Adipocyte (in vitro differentiated cells): Measurements from ENCODE around the gene GDPD4.
"Not testable (repeated sequence)": the region's sequence is repeated elsewhere in the genome, so short reads cannot be mapped to it uniquely, and the experiment has no call there.

Experiments used
- DNase-seq: peaks from one replicate; pipeline ENCODE4 v3.0.0-alpha.2; 2015; ENCODE audit warnings: low read depth
- H3K27me3 ChIP-seq: replicated peaks from 2 replicates; pipeline ENCODE4 v1.7.0; 2013; ENCODE audit warnings: mild to moderate bottlenecking, low read length, moderate library complexity; ENCODE audit not compliant: control insufficient read depth, insufficient read depth
- H3K36me3 ChIP-seq: 2 replicates; pipeline ENCODE4 v1.7.0; 2013; ENCODE audit warnings: low read length, mild to moderate bottlenecking, moderate library complexity; ENCODE audit not compliant: control insufficient read depth, insufficient read depth, severe bottlenecking
- H3K4me1 ChIP-seq: 2 replicates; pipeline ENCODE4 v1.7.0; 2013; ENCODE audit warnings: mild to moderate bottlenecking, low read length, moderate library complexity; ENCODE audit not compliant: control insufficient read depth, insufficient read depth
- H3K4me3 ChIP-seq: 2 replicates; pipeline ENCODE4 v1.7.0; 2013; ENCODE audit warnings: mild to moderate bottlenecking, low read length, moderate library complexity
- H3K9ac ChIP-seq: 2 replicates; pipeline ENCODE4 v1.7.0; 2013; ENCODE audit warnings: mild to moderate bottlenecking, low read length, moderate library complexity
- H3K9me3 ChIP-seq: 2 replicates; pipeline ENCODE4 v1.7.0; 2013; ENCODE audit warnings: mild to moderate bottlenecking, low read length, moderate library complexity; ENCODE audit not compliant: control insufficient read depth

GDPD4 gene

DNA sequence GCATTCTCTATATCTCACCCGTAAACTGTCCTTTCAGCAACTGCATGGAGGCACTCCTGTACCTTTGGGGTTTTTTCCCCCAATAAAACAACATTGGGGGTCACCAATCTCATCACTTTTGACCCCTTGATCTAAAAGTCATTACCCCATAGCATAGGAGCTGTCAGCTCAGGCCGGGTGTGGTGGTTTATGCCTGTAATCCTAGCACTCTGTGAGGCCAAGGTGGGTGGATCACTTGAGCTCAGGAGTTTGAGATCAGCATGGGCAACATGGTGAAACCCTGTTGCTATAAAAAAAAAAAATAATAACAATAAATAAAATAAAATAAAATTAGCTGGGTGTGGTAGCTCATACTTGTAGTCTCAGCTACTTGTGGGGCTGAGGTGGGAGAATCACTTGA is 17.1 kb upstream of the GDPD4 start:
- H3K36me3 ChIP-seq, result no peaks in the 10 kb centered on the region
- H3K9me3 ChIP-seq, result no peaks in the 10 kb centered on the region
- no peaks in the 10 kb centered on the region for H3K27me3 ChIP-seq
- H3K9ac ChIP-seq, result no peak overlapping the region
- H3K4me3 ChIP-seq, result no peak overlapping the region
- peaks cover 13% of the 10 kb centered on the region for H3K4me1 ChIP-seq
- no peak for DNase-seq

DNA sequence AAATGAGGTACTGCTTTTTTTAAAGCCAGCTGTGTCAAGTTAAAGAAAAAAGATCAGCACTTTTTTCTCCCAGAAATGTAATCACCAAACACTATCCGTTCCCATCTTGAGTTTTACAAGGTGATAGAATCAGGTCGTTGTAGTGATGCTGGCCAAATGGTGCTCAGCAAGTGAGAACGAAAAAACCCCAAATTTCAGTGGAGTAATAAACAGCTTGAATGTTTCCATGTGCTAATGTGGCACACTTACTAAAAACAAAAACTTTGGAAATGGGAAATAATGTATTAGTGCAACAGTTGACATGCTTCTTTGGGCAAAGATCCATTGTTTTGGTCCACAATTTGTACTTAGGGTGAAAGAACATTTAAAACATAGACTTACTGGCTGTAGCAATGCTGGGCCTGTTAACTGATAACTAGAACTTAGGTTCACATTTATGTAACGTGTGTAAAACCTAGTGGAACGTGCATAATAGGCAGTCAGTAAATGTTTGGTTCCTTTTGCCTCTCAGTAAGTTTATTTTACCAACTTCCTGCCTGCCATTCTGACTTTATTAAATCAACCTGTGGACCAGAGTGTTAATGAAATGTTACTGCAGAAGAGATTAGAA is 15.4 kb upstream of the GDPD4 start:
- H3K27me3 ChIP-seq, result no peaks in the 10 kb centered on the region
- no peak overlapping the region for H3K9ac ChIP-seq
- no peaks in the 10 kb centered on the region for H3K36me3 ChIP-seq
- H3K9me3 ChIP-seq, result no peaks in the 10 kb centered on the region
- no peaks in the 10 kb centered on the region for H3K4me1 ChIP-seq
- no peak for DNase-seq
- H3K4me3 ChIP-seq, result no peak overlapping the region

DNA sequence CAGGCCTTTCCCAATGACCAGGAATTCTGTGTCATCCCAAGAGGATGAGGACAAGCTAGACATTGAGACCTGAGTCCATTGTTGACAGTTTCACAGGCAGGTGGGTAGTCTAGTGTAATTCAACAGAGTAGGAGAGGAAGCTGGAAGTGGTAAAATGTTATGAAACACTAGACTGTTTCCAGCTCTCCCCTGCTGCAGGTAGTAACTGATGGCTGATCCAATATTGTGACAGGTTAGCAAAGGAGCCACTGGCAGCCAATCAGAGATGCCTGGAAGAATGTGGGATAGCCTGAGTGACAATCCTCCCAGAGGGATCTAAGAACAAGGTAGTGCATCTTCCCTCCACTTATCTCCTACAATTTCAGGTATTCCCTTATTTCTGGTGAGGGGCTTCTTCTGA is 10.6 kb upstream of the GDPD4 start:
- no peaks in the 10 kb centered on the region for H3K9me3 ChIP-seq
- H3K27me3 ChIP-seq, result no peaks in the 10 kb centered on the region
- DNase-seq, result no peak
- no peak overlapping the region for H3K4me3 ChIP-seq
- H3K9ac ChIP-seq, result no peak overlapping the region
- H3K4me1 ChIP-seq, result no peaks in the 10 kb centered on the region
- no peaks in the 10 kb centered on the region for H3K36me3 ChIP-seq

DNA sequence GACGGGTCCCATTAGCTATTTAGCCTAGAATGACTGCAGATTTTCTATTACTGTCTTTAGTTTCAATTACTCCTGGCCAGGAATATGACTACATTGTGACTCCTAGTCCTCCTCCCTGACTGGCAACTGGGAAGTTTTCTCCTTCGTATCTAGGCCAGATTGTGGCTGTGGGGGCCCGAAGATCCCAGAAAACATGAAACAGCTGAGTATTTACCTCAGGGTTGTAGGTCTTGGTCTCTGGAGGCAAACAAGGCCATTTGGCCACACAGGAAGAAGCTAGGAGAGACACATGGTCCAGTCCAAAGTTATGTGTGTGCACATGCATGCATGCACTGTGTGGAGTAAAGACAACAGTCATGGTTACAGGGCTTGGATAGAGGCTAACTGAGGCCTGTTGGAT is 10.2 kb upstream of the GDPD4 start:
- Histone ChIP-seq H3K9me3 (no peaks in the 10 kb centered on the region), H3K27me3 (no peaks in the 10 kb centered on the region), H3K4me1 (no peaks in the 10 kb centered on the region), H3K9ac (no peak overlapping the region), H3K36me3 (no peaks in the 10 kb centered on the region), H3K4me3 (no peak overlapping the region)
- DNase-seq, result no peak

DNA sequence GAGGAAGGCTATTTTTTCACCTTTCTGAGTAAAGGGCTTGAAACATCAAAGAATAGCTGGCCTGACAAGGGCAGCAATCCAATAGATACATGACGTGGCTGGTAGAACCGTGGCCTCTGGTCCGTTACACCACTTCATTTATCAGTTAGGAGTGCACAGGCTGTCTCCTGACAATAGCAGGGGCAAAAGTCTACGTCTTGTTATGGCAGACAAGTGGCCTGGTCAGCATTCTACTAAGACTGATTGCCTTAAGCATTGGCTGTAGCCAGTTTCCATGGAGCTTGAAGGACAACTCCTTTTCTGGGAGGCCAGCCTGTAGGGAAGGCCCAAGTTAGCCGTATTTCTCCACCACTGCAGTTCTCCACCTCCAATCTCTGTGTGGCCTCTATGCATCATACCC is 9.2 kb upstream of the GDPD4 start:
- Histone ChIP-seq H3K9ac (no peak overlapping the region), H3K4me3 (no peak overlapping the region), H3K27me3 (no peaks in the 10 kb centered on the region), H3K4me1 (no peaks in the 10 kb centered on the region), H3K36me3 (no peaks in the 10 kb centered on the region), H3K9me3 (no peaks in the 10 kb centered on the region)
- no peak for DNase-seq

DNA sequence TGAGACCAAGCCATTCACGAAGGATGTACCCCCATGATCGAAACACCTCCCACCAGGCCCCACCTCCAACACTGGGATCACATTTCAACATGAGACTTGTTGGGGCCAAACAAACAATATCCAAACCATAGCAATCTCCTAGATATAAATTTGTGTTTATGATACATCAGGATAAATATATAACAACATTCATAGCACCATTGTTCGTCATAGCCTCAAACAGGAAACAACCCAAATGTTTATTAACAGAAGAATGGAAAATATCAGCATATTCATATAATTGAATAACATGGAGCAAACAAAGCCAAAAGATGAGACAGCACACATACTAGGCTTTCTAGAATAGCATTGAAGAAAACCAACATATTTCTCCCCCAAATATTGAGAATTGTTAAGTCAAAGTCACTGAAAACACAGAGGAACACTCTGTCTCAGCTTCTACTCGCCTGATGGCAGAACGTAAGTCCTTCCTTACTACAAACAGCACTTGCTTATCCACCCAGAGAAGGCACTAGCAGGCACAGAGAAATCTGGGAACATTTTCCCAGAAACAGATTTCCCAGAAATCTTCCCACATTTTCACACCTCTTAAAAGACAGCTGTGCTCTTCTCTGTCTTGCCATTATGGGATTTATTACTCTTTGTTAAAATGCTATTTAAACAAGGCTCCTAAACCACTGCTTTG is 8.1 kb upstream of the GDPD4 start:
- Histone ChIP-seq H3K27me3 (no peaks in the 10 kb centered on the region), H3K9ac (no peak overlapping the region), H3K4me1 (no peaks in the 10 kb centered on the region), H3K4me3 (no peak overlapping the region), H3K36me3 (no peaks in the 10 kb centered on the region), H3K9me3 (no peaks in the 10 kb centered on the region)
- DNase-seq, result no peak

DNA sequence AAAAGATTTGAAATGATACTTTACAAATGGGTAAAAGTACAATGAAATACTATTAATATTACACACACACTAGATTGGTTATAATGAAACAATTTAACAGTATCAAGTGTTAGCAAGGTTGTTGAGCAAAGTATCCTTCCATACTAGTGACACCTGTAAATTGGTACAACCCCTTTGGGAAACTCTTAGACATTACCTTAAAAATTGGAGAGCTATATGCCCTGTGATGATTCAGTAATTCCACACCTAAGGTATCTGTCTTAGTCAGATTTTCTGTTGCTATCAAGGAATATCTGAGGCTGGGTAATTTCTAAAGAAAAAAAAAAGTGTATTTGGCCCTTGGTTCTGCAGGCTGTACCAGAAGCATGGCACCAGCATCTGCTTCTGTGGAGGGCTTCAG is 7.4 kb upstream of the GDPD4 start:
- Histone ChIP-seq H3K9me3 (no peaks in the 10 kb centered on the region), H3K4me1 (no peaks in the 10 kb centered on the region), H3K27me3 (no peaks in the 10 kb centered on the region), H3K36me3 (no peaks in the 10 kb centered on the region), H3K9ac (no peak overlapping the region), H3K4me3 (no peak overlapping the region)
- no peak for DNase-seq

DNA sequence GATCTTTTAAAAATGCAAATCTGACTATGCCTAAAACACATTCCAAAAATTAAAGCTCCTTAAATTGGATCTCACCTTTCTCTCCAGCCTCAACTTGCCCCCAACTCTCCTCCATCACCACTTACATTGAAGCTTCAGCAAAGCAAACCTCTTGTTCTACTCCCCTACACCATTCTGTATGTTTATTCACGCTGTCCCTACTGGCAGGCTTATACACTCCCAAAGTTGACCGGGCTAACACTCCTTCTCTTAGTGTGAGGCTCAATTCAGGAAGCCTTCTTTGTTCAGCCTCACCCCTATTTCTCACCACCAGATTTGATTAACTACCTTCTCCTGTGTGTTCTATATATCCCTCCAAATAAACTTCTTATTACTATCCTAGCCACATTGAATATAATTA is 1.8 kb upstream of the GDPD4 start:
- H3K9me3 ChIP-seq, result no peaks in the 10 kb centered on the region
- H3K9ac ChIP-seq, result no peak overlapping the region
- H3K4me3 ChIP-seq, result no peak overlapping the region
- DNase-seq, result no peak
- H3K36me3 ChIP-seq, result no peaks in the 10 kb centered on the region
- no peaks in the 10 kb centered on the region for H3K27me3 ChIP-seq
- no peaks in the 10 kb centered on the region for H3K4me1 ChIP-seq

DNA sequence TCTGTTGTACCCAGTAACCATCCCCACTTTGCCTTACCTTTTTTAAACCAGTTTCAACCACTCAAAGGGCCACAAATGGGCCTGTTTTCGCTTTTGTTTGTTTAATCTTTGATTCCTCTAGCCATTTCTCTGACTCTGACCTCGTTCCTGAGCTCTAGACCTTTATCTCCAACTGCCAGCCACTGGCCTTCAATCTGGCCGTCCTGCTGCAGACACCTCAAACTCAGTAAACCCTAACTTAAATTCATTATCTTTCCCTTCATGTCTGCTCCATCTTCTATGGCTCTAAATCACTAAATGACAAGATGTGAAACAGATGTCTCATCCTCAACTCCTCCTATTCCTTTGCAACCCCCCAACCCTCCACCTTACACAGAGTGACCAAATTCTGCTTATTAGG is 1.3 kb upstream of the GDPD4 start:
- Histone ChIP-seq H3K36me3 (no peaks in the 10 kb centered on the region), H3K27me3 (no peaks in the 10 kb centered on the region), H3K9me3 (no peaks in the 10 kb centered on the region), H3K4me1 (no peaks in the 10 kb centered on the region), H3K4me3 (no peak overlapping the region), H3K9ac (no peak overlapping the region)
- DNase-seq, result no peak

DNA sequence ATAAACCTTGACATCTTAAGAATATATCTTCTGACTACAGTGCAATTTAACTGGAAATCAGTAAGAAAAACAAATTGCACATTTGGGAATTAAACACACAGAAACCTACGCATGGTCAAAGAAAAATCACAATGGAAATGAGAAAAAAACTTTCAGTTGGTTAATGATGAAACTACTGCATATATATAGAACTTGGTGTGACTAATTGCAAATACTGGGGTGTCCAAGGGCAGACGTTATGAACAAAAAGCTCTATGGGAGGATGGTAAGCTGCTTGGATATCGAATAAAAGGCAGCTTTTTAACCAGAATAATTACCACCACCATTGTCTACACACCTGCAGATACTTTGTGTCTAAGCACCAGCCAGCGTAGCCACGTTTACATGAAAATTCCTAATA is 791 bp downstream of the GDPD4 start:
- Histone ChIP-seq H3K4me1 (no peaks in the 10 kb centered on the region), H3K36me3 (no peaks in the 10 kb centered on the region), H3K27me3 (no peaks in the 10 kb centered on the region), H3K9ac (no peak overlapping the region), H3K9me3 (no peaks in the 10 kb centered on the region), H3K4me3 (no peak overlapping the region)
- no peak for DNase-seq

DNA sequence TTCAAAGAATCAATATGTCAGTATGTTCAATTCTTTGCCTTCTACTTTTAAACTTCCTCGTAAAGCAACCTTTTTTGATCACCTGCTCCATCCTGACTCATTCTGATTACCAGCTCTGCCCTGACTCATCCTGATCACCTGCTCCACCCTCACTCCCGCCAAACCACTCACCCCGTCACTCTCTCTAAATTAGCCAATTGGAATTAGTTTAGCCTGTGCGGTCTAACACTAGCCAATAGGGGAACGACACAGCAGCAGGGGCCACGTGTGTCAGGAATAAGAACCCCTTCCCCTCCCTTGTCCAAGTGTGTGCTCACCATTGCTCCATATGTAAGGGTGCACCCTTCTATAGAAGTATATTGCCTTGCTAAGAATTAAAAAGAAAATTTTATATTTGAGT is 1.5 kb downstream of the GDPD4 start:
- not testable (repeated sequence) for H3K36me3 ChIP-seq, H3K4me1 ChIP-seq, H3K27me3 ChIP-seq, H3K9ac ChIP-seq, H3K9me3 ChIP-seq, H3K4me3 ChIP-seq, DNase-seq

DNA sequence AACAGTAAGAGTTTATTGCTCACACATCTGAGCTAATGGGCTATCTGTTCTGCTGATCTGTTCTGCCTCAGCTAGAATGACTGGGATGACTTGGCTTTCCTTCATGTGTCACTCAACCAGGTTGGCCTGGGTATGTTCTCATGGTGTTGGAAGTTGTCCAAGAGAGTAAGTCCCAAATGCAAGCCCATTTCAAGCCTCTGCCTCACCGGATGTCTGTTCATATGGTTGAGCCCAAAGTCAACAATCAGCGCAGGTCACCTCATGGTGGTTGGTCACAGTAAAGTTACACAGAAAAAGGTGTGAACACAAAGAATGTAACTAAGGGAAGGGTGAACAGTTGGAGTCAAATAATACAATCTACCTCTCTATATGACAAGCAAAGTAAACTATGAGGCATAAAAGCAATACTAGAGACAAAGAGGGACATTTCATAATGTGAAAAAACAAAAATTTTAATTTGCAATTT is 1.9 kb downstream of the GDPD4 start:
- no peak for DNase-seq
- no peak overlapping the region for H3K4me3 ChIP-seq
- H3K4me1 ChIP-seq, result no peaks in the 10 kb centered on the region
- no peaks in the 10 kb centered on the region for H3K9me3 ChIP-seq
- no peak overlapping the region for H3K9ac ChIP-seq
- H3K27me3 ChIP-seq, result no peaks in the 10 kb centered on the region
- no peaks in the 10 kb centered on the region for H3K36me3 ChIP-seq
